GM11168 (cell line): ENCODE results near the gene ROBO2.

ENCODE experiments used
- in situ Hi-C: fragments of 300-500 bp; cut with MboI; formaldehyde crosslinking; loops from one replicate; pipeline ENCODE4 v1.12.0; 2022; ENCODE audit warnings: low sequenced_read_pairs; ENCODE audit not compliant: unreplicated experiment

The ROBO2 gene

DNA sequence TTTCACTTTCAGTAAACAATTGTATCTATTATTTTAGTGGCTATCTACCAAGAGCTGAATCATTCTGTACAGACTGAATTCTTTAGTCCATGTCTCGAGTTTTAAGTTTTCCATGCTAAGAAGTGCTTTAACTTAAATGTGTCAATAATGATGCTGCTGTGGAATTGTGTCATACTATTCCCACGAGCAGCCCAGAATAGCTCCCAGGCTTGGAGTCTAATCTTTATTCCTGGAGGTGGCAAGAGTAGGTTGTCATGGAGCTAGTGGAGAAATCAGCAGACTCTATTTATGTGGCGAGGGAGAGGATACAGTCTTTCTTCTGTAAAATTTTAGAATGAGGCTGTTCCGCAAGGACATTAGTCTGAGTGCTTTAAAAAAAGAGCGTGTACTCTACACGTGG lies 207.2 kb downstream of the ROBO2 start:
- in situ Hi-C loops = no loop called here

DNA sequence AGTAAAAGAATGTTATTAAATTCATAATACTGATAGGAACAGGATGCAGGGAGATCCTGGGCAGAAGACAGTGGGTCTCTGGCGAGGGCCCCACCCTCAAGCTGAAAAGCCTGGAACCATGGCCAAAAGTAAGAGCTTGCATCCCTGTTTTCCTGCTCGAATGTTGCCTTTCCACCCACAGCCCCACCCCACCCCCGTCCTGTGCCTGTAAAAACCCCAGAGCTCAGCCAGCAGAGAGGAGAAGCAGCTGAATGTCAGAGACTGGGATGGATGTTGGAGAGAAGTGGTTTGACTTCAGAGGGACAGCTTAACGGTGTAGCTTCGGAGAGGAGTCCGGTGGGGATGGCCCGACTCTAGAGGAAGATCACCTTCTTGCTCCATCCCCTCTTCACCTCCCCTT lies 207.9 kb downstream of the ROBO2 start:
- in situ Hi-C loops = no loop called here

DNA sequence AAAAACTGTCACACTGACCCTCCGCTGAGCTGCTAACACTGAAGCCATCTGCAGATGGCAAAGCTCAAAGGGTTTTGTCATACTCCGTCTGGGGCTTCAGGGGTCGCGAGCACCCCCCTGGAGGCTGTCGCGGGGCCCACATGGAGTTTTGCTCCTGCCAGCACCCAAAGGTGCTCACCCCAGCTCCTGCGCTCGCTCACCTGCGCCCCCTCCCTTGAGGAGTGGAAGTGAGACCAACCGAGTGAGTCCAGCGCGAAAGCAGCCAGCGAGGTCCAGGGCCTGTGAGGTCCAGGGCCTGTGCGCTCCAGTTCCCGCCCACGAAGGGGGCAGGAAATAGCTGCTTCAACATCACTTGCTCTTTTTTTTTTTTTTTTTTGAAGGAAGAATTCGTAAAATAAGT lies 208.5 kb downstream of the ROBO2 start:
- in situ Hi-C loops = no loop called here

DNA sequence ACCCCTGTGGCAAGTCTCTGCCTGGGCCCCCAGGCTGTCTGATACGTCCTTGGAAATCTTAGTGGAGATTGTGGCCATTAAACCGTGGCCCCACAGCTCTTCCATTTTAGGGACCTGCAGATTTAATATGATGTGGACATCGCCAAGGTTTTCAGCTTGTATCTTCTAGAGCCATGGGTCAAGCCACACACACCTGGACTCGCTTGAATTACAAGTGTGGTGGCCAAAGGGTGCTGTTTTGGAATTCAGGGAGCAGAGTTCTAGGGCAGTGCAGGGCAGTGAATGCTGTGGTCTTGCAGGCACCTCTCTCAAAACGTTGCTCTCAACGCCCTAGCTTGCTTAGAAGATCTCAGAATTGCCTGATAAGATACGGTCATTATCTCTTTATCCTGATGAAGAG lies 211.2 kb downstream of the ROBO2 start:
- in situ Hi-C loops = no loop called here

DNA sequence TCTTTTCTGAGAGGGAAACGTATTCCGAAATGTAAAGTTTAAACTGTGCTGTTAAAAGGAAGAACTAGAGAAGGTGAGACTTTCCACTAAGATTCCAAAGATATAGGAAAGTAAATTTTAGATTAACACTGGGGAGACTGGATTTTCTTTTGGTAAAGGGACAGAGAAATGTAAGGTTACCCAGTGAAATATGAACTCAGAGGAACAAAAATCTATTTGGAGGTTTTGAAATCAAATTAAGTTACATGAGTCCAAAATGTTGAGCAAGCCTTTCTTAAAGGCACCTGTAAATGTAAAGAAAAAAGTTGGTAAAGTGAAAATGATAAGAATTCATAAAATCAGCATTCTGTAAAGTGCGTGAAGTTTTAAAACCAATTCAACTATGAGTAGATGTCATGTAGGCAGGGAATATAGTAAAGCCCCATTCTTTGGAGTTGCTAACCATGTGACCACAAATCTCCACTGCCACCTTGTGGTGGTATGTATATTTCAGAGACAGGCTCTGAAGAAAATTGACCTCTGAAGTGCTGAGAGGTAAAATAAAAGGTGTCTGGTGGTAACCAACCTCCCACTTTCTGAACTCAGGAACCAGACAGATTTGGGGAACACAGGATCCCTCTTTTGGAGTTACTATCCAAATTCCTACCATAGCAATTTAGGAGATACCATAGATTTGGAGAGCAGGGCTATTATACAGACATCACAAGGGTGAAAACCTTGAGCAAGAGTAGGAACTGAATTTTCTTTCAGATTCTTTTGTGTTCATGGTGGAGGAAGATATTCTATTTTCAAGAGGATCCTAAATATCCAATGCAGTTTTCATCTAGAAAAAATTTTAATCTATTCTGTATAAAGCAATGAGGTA lies 215.3 kb downstream of the ROBO2 start:
- in situ Hi-C loops = no loop called here

DNA sequence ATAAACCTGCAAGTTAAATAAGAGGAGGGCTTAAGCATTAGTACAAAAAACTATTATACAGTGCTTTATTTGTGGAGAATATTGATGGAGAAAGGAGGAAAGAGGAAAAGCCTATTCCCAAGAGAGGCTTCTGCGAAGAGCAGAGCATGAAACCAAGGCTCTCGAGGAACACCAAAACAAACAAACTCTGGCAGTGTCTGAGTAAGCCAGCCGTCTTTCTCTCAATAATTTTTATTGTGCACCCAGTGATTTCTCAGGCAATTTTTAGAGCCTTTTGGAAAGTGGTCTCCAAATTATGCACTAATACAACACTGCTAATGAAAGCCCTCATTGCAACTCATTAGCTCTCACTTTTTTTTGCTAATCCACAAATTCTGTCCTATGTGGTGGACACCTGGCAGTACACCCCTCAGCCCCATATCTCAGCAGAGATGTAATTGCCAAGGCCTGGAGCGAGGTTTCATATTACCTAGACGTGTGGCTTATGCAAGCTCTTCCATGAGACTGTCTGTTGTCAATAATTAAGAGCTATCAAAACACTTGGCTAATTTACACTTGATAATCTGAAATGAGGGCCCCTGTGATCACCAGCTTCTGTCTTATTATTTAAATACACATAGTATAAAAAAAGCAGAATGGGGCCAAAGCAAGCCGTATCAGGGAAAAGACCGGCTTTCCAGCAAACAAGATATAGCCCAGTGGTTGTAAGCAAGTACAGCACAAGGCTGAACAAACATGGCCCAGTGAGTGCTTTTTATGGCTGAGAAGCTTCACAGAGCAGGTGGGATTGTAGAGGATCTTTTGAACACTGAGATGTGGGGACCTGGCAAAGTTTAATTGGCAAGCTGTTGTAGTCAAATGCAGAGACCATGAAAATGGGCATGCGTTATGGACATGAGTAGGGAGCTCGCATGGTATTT lies 216.9 kb downstream of the ROBO2 start:
- in situ Hi-C loops = no loop called here

DNA sequence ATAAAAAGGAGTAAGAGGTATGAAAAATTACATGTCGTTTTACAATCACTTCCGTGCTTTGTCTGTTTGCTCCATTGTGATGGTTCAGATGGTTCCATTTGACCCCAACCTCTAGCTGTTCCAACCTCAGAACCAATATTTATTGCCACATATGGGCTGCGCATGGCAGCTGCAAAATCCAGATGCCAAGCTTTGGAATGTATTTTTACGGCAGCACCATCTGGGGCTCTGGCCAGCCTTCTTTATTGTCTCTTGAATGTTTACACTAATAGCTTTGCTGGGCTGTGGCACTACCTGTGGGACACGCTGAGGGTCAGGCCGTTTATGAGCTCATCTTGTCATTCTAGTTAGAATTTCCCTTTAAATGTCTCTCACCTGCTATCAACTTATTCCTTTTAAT lies 219.8 kb downstream of the ROBO2 start:
- in situ Hi-C loops = no loop called here

DNA sequence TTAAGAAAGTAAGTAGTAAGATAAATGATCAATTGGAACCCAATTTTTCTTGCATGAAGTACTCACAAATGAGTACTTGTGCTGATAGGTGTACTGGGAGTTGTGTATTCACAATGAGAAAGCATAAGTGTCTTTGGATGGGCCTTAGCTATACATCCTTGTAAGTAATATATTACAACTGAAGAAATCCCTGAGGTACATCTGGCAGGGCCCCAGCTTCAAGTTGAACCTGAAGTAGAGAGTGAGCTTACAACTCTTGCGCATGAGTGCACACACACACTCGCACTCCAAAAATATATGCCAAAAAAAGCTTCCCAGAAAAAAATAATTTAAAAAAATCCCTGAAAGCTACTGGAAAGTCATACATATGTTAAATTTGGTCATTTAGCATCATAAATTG lies 222.5 kb downstream of the ROBO2 start:
- in situ Hi-C loops = no loop called here

DNA sequence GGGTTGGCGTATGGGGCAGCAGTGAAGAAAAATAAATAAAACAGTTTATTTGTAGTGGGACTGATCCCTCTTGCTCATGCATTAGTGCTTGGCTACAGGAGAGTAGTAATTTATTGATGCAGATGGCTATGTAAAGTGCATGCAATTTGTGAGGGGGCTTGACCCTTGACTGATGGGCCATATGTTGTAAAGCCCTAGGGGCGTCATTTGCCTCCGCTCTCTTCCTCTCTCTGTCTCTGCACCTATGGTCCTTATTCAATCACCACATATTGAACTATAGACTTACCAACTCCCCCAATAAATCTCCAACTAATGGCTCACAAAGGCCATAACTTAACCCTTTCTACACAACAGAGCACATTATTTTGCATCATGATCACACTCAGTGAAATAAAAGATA lies 227.7 kb downstream of the ROBO2 start:
- in situ Hi-C loops = no loop called here

DNA sequence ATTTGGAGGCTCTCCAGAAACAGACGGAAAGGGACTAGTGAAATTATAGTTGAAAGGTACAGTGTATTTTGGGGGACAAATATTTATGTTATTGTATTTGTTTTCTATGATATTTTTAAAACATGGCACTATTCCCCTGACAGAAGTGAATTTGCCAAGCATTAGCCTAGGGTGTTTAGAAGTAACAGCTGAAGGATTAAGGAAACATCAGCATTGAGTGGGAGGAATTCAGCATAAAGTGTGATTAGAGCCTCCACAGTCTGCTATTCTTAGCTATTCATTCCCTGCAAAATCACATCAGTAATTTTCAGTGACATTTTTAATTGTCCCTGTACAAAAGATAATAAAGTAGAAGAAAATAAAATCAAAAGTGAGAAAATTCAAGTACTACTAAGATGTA lies 231.4 kb downstream of the ROBO2 start:
- in situ Hi-C loops = no loop called here

DNA sequence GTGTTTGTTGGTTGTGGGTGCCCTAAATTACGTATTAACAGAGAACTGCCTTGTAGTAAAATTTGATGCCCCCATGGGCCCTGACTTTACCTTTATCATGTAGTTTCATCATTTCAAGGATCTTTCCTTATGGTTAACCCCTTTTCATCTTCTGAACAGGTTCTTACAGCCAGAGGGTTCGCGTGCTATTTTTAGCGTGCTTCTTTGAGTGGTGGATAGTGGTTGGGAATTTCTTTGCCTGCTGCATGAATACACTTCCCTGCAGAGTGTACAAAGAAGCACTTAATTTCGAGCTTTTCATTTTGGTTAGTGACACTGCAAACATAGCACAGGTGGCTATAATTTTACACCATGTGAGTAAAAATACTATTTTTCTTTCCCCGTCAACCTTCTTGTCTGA lies 231.8 kb downstream of the ROBO2 start:
- in situ Hi-C loops = no loop called here

DNA sequence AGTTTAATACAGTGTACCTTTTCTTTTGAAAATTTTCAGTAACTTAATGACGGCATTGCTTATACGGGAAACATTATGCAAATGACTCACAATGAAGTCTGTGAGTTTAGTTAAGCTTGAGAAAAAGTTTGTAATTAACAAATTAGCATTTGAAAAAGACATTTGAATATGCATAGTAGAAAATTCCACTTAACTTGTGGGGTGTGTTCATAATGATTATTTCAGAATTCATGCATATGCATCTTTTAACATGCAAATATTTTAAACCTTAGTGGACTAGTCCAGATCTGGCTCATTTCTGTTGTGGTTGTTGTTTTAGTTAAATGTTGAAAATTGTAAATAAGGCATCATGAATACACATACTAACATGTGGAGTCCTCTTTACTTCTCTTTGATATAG lies 239.4 kb downstream of the ROBO2 start:
- in situ Hi-C loops = no loop called here

DNA sequence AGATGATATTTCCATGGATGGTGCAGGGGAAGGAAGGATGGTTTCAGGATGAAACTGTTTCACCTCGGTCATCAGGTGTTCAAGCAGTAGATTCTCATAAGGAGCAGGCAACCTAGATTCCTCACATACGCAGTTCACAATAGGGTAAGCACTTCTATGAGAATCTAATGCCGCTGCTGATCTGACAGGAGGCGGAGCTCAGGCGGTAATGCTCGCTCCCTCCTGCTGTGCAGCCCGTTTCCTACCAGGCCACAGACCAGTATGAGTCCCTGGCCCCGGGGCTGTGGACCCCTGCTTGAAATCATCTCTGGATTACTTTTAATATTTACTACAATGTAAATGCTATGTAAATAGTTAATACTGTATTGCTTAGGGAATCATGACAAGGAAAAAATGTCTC lies 241.8 kb downstream of the ROBO2 start:
- in situ Hi-C loops = no loop called here

DNA sequence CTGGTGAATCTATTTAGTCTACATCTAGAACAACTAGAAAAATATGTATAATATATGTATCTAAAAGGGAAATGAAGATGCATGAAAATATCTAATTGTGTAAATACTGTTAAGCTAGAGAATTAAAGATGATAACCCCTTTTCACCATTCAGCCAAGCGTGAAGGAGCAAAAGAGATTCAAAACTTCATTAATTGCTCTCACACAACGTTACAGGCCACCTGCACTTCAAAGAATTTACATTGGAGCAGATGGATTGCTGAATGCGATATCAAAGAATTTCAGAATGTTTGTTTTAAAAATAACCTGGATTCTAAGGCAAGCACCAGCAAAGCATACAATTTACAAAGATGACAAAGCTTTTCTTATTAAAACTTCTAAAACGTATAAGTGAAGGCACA lies 243.2 kb downstream of the ROBO2 start:
- in situ Hi-C loops = no loop called here

DNA sequence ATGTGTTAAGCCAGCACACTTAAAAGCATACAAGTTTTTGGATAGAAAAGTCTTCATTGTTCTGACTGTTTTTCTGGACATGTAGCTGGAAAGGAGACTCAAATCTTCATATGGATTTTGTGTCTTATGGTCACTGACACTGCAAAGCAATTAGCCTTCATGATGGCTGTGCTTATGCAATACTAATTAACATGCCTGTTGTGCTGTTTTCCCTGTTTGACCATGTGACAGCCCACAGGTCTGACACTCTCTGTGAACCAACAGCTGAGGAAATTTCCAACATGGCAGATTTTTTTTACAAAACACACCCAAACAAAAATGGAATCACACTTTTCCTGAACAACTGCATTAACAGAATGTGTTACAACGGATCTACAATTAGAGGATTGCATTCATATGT lies 248.4 kb downstream of the ROBO2 start:
- in situ Hi-C loops = no loop called here

DNA sequence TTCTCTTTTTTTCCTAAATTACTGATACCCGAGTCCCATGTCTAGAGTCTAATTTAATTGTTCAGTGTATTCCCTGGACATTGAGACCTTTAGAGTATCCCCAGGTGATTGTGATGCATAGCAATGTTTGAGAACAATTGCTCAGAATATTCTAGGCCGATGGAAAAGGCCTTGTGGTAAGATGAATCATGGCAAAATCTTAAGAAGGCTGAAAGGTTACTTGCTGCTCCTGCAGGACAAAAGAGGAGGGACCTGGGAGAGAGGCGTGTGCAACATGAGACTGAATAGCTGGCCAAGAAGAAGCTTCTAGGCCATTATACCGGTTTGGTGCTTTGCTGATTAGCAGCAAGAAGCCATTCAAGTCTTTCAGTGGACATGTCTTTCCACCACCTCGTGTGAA lies 256.6 kb downstream of the ROBO2 start:
- in situ Hi-C loops = no loop called here

DNA sequence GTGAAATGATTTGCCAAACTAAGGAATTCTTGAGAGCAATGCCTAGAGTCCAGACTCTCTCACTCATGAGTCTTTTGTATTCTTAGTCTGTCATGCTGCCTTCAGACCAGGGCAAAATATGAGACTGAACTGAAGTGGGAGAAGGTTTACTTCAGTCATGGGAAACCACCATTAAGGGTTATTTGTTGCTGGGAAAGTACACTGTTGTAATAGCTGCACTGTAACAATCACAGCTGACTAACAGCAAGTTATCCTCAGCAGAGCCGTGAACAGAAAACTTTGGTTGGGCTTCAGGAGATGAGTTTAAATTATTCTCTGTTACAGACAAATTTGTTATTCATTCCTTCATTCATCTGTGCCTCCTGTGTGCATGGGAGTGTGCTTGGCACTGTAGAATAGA lies 258.5 kb downstream of the ROBO2 start:
- in situ Hi-C loops = no loop called here

DNA sequence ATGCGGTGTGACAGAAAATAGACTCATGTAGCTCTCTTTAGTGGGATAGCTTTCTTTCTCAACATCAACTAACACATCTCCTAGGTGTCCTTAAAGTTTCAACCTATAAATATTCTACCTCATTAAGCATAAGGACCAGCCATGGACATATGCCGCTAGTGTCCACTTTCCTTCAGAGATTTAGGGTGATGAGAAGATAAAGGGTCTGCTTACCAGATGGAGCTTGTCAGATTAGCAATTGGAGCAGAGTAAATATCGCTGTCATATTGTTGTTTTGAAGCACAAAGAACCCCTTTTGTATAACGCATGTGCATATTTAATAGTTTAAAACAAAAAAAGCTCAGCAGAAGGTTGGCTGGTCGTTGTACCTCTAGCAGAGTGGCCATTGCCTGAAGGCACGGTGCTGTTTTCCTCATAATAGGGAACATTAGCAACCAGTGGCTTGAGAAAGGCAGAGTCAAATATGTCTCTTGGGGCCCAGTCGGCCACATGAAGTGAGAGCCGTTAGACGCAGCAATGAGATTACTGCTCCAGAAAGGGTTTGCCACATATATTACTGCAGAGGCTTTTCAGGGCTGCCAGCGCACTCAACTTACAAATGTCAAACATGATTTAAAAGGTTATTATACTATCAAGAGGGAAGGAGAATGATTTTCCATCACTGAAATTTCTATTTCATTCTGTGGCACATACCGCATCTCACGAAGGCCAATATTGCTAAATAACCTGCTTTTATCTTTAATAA lies 264.2 kb downstream of the ROBO2 start:
- in situ Hi-C loops = no loop called here

DNA sequence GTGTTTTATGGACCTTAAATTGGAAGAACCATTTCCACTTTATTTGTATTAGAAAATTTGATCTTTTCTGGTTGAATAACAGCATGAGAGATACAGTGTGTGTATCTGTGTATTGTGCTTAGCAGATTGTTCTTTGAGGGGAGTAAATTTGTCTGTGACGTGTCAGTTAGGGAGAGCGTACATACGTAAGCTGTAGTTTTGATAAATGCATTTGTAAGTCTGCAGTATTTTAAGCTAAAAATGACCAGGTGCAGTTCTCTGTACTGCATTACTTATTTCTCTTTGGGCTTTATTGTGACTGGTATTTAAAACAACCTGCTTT lies 264.8 kb downstream of the ROBO2 start:
- in situ Hi-C loops = no loop called here

DNA sequence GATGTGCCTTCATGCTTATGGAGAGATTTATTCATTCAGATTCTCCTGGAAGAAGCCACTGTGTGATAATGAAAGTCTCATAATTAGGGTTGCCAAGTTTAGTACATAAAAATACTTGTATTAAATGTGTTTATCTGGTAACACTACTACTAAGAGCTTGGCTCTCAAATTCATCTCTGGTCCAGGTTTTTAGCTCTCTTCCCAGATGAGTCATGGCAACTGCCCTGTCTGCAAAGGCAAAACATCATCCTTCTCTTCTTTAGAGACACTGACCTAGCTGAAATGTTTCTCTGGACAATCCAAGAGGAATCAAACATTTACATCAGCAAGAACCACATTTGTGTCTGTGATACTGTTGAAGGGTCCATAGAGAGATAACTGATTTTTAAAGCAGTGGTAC lies 269.6 kb downstream of the ROBO2 start:
- in situ Hi-C loops = no loop called here

DNA sequence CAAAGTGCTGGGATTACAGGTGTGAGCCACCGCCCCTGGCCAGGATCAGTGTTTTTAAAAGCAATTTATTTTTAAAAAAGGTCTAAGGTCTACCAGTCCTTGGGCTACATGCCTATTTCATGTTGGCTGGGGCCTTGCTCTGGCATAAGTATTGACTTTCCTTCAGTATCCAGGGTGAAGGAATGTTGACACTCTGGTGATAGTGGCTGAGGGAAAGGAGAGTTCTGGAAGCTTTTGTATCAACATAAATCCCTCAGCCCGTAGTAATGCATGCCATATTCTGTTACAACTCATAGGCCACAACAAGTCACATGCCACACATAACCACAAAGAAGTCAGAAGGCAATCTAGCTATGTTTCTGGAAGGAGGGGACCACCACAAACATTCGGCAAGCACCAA lies 273.9 kb downstream of the ROBO2 start:
- in situ Hi-C loops = no loop called here
